ENCODE data around the gene RMND1.

RMND1 gene

GRCh38 chr6:151381722-151382121 lies 70.2 kb downstream of the RMND1 start:
- peak overlapping the region; percentile 92 to 97 for H3K27ac Mint-ChIP-seq
- H3K36me3 Mint-ChIP-seq (ENCODE audit: insufficient read depth) = peaks cover 23% of the 10 kb centered on the region
- peak overlapping the region; percentile 83 to 84 for H3K4me3 Mint-ChIP-seq
- H3K4me1 Mint-ChIP-seq (ENCODE audit: low read depth in 2 of 2) = peaks cover 47 to 54% of the 10 kb centered on the region in 2 donors
- DNase-seq (no peak), ATAC-seq (replicated peaks) (no peak)
- no peaks in the 10 kb centered on the region for H3K9me3 Mint-ChIP-seq
- H3K27me3 Mint-ChIP-seq = no peaks in the 10 kb centered on the region

- peaks cover 23% of the 10 kb centered on the region for H3K36me3 Mint-ChIP-seq (ENCODE audit: insufficient read depth)
- H3K27ac Mint-ChIP-seq = peak overlapping the region; percentile 92 to 97
- peaks cover 56 to 63% of the 10 kb centered on the region in 2 donors for H3K4me1 Mint-ChIP-seq (ENCODE audit: low read depth in 2 of 2)
- DNase-seq = no peak
- no peaks in the 10 kb centered on the region for H3K9me3 Mint-ChIP-seq
- H3K4me3 Mint-ChIP-seq = peak overlapping the region; percentile 83 to 84
- ATAC-seq (replicated peaks) = peak; percentile 32
- H3K27me3 Mint-ChIP-seq = no peaks in the 10 kb centered on the region
Observed at GRCh38 chr6:151380848-151381205, 71.1 kb downstream of the RMND1 start.

GRCh38 chr6:151379933-151380847 lies 71.7 kb downstream of the RMND1 start:
- no peaks in the 10 kb centered on the region for H3K27me3 Mint-ChIP-seq
- H3K4me3 Mint-ChIP-seq = peak overlapping the region; percentile 83 to 84
- H3K36me3 Mint-ChIP-seq (ENCODE audit: insufficient read depth) = peaks cover 23% of the 10 kb centered on the region
- peak overlapping the region; percentile 92 to 97 for H3K27ac Mint-ChIP-seq
- peak; percentile 82 for ATAC-seq (replicated peaks)
- DNase-seq = peak in 2 of 3 experiments; percentile 9 to 17
- H3K4me1 Mint-ChIP-seq (ENCODE audit: low read depth in 2 of 2) = peaks cover 55 to 63% of the 10 kb centered on the region in 2 donors
- no peaks in the 10 kb centered on the region for H3K9me3 Mint-ChIP-seq

GRCh38 chr6:151377095-151377494 lies 74.8 kb downstream of the RMND1 start:
- Mint-ChIP-seq H3K27ac (no peak overlapping the region), H3K27me3 (no peaks in the 10 kb centered on the region), H3K36me3 (ENCODE audit: insufficient read depth) (peaks cover 38% of the 10 kb centered on the region), H3K9me3 (no peaks in the 10 kb centered on the region), H3K4me3 (no peak overlapping the region), H3K4me1 (ENCODE audit: low read depth in 2 of 2) (peaks cover 64 to 71% of the 10 kb centered on the region in 2 donors)
- ATAC-seq (replicated peaks) (no peak), DNase-seq (no peak)

GRCh38 chr6:151376440-151376839 lies 75.5 kb downstream of the RMND1 start:
- DNase-seq = no peak
- H3K27ac Mint-ChIP-seq = peak overlapping the region; percentile 19 to 42

GRCh38 chr6:151375833-151376232 lies 76.1 kb downstream of the RMND1 start:
- H3K9me3 Mint-ChIP-seq = no peaks in the 10 kb centered on the region
- peaks cover 67 to 76% of the 10 kb centered on the region in 2 donors for H3K4me1 Mint-ChIP-seq (ENCODE audit: low read depth in 2 of 2)
- DNase-seq = no peak
- ATAC-seq (replicated peaks) = no peak
- peaks cover 38% of the 10 kb centered on the region for H3K36me3 Mint-ChIP-seq (ENCODE audit: insufficient read depth)
- H3K27me3 Mint-ChIP-seq = no peaks in the 10 kb centered on the region
- peak overlapping the region in 1 of 2 donors; percentile 76 for H3K4me3 Mint-ChIP-seq
- peak overlapping the region; percentile 19 to 42 for H3K27ac Mint-ChIP-seq

More at GRCh38 chr6:151376440-151376839, 75.5 kb downstream of the RMND1 start:
- Mint-ChIP-seq H3K36me3 (ENCODE audit: insufficient read depth) (peaks cover 41% of the 10 kb centered on the region), H3K9me3 (no peaks in the 10 kb centered on the region), H3K27me3 (no peaks in the 10 kb centered on the region), H3K4me1 (ENCODE audit: low read depth in 2 of 2) (peaks cover 67 to 75% of the 10 kb centered on the region in 2 donors), H3K4me3 (peak overlapping the region; percentile 28 to 76)
- ATAC-seq (replicated peaks) = no peak

- H3K4me3 Mint-ChIP-seq = peak overlapping the region; percentile 67 to 79
Observed at GRCh38 chr6:151374036-151374683, 77.8 kb downstream of the RMND1 start.

GRCh38 chr6:151372164-151372563 lies 79.8 kb downstream of the RMND1 start:
- Mint-ChIP-seq H3K9me3 (no peaks in the 10 kb centered on the region), H3K36me3 (ENCODE audit: insufficient read depth) (peaks cover 54% of the 10 kb centered on the region), H3K4me1 (ENCODE audit: low read depth in 2 of 2) (peaks cover 46 to 52% of the 10 kb centered on the region in 2 donors), H3K4me3 (peak overlapping the region; percentile 67 to 79), H3K27me3 (no peaks in the 10 kb centered on the region), H3K27ac (peak overlapping the region; percentile 77 to 90)
- no peak for DNase-seq
- no peak for ATAC-seq (replicated peaks)

More at GRCh38 chr6:151374036-151374683, 77.8 kb downstream of the RMND1 start:
- Mint-ChIP-seq H3K36me3 (ENCODE audit: insufficient read depth) (peaks cover 47% of the 10 kb centered on the region), H3K27me3 (no peaks in the 10 kb centered on the region), H3K9me3 (no peaks in the 10 kb centered on the region), H3K27ac (peak overlapping the region; percentile 77 to 90), H3K4me1 (ENCODE audit: low read depth in 2 of 2) (peaks cover 55 to 62% of the 10 kb centered on the region in 2 donors)
- no peak for DNase-seq
- ATAC-seq (replicated peaks) = peak; percentile 35

GRCh38 chr6:151370509-151371078 lies 81.3 kb downstream of the RMND1 start:
- Mint-ChIP-seq H3K4me3 (no peak overlapping the region), H3K27ac (peak overlapping the region in 1 of 2 donors; percentile 90), H3K36me3 (ENCODE audit: insufficient read depth) (peaks cover 66% of the 10 kb centered on the region), H3K27me3 (no peaks in the 10 kb centered on the region), H3K4me1 (ENCODE audit: low read depth in 2 of 2) (peaks cover 32 to 37% of the 10 kb centered on the region in 2 donors), H3K9me3 (no peaks in the 10 kb centered on the region)
- ATAC-seq (replicated peaks) (no peak), DNase-seq (no peak)

- H3K27ac Mint-ChIP-seq = peak overlapping the region in 1 of 2 donors; percentile 79
Observed at GRCh38 chr6:151365233-151365632, 86.7 kb downstream of the RMND1 start.

GRCh38 chr6:151359486-151359885 lies 92.4 kb downstream of the RMND1 start:
- H3K27ac Mint-ChIP-seq = no peak overlapping the region
- no peaks in the 10 kb centered on the region for H3K9me3 Mint-ChIP-seq
- H3K4me1 Mint-ChIP-seq (ENCODE audit: low read depth in 2 of 2) = no peaks in the 10 kb centered on the region
- no peak for ATAC-seq (replicated peaks)
- no peak for DNase-seq
- no peaks in the 10 kb centered on the region for H3K27me3 Mint-ChIP-seq
- H3K4me3 Mint-ChIP-seq = no peak overlapping the region
- peaks cover 16% of the 10 kb centered on the region for H3K36me3 Mint-ChIP-seq (ENCODE audit: insufficient read depth)

More at GRCh38 chr6:151365233-151365632, 86.7 kb downstream of the RMND1 start:
- Mint-ChIP-seq H3K4me1 (ENCODE audit: low read depth in 2 of 2) (peaks cover 0 to 4% of the 10 kb centered on the region in 2 donors), H3K4me3 (no peak overlapping the region), H3K9me3 (no peaks in the 10 kb centered on the region), H3K36me3 (ENCODE audit: insufficient read depth) (peaks cover 50% of the 10 kb centered on the region), H3K27me3 (no peaks in the 10 kb centered on the region)
- DNase-seq (no peak), ATAC-seq (replicated peaks) (no peak)

- H3K36me3 Mint-ChIP-seq (ENCODE audit: insufficient read depth) = peaks cover 10% of the 10 kb centered on the region
- no peaks in the 10 kb centered on the region for H3K9me3 Mint-ChIP-seq
- DNase-seq (no peak), ATAC-seq (replicated peaks) (no peak)
- H3K4me1 Mint-ChIP-seq (ENCODE audit: low read depth in 2 of 2) = no peaks in the 10 kb centered on the region
- H3K27me3 Mint-ChIP-seq = no peaks in the 10 kb centered on the region
- no peak overlapping the region for H3K4me3 Mint-ChIP-seq
- no peak overlapping the region for H3K27ac Mint-ChIP-seq
Observed at GRCh38 chr6:151358475-151358874, 93.5 kb downstream of the RMND1 start.

- Mint-ChIP-seq H3K4me1 (ENCODE audit: low read depth in 2 of 2) (no peaks in the 10 kb centered on the region), H3K27ac (no peak overlapping the region), H3K9me3 (no peaks in the 10 kb centered on the region), H3K27me3 (no peaks in the 10 kb centered on the region), H3K36me3 (ENCODE audit: insufficient read depth) (peaks cover 10% of the 10 kb centered on the region), H3K4me3 (no peak overlapping the region)
- ATAC-seq (replicated peaks) = no peak
- no peak for DNase-seq
Observed at GRCh38 chr6:151357758-151358436, 94.0 kb downstream of the RMND1 start.

Measured in effector memory CD8-positive, alpha-beta T cell (primary cell).